ENCODE results near the gene SP5. TPM values are rescaled to one million over a fixed set of nuclear protein-coding genes. Genes with fewer than 3 reads are reported as not detected.

Gene SP5
- total and polyA plus RNA-seq, 2 experiments from 2014 or later: not detected

DNA sequence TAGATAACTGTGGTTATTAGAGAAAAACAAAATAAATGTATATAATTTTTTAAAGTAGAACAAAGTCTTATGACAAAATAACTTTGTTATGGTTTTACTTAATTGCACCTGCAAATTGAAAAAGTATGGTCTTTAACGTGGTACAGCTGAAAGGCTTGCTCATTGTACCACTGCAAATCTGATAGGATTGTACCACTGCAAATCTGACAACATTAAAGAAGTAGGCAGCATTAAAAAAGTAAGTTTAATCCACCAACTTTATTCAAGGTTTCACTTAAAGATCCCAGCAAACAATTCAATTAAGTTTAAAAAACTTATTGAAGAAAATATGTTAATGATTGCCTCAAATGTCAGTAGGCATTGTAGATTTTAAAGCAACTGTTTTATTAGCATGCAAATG is 4.7 kb downstream of the SP5 start:
- WGBS, 2 experiments (ENCODE audit: low coverage in 1 of 2, low lambda C conversion rate in 2 of 2, missing lambda C conversion rate in 2 of 2): 2 to 4% methylated on average over 1 of the region's 1 CpG
- no peak for TF ChIP-seq EZH2 (IDR thresholded peaks at IDR 0.05; ENCODE audit: insufficient read depth, poor library complexity, severe bottlenecking)
- TF ChIP-seq EZH2phosphoT487 (IDR thresholded peaks at IDR 0.05; ENCODE audit: insufficient read depth, low read depth): no peak
- H3K27me3 ChIP-seq (replicated peaks; ENCODE audit: insufficient read depth): peaks cover 63% of the 10 kb centered on the region

DNA sequence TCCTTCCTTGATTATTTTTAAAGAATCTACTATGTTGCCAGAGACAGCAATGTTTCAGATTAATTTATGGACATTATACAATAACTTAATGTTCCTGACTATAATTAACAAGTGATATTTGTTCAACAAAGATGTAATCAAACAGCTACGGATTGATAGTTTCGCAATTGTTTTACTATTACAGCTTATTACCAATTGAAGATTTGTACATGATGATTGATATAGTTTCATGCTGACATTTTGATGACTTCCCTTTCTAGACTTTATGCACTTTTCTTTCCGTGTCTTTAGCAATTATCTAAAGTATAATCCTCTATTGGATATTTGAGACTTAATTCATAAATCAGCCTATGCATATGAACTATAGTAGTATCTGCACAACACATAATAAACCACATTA is 6.5 kb downstream of the SP5 start:
- in situ Hi-C loops (cut with MboI): no loop called here

More for the DNA sequence above, 4.7 kb downstream of the SP5 start:
- H3K9me2 ChIP-seq (ENCODE audit: insufficient read depth): no peaks in the 10 kb centered on the region
- H3K27ac ChIP-seq: no peak overlapping the region
- no peaks in the 10 kb centered on the region for H3K79me2 ChIP-seq (ENCODE audit: insufficient read depth)
- no peak overlapping the region for H3K9ac ChIP-seq
- no peak overlapping the region for H2AFZ ChIP-seq
- no peaks in the 10 kb centered on the region for H3K36me3 ChIP-seq (ENCODE audit: low read depth)
- DNase-seq: no peak
- no peaks in the 10 kb centered on the region for H3K9me3 ChIP-seq (ENCODE audit: low read depth)
- H4K20me1 ChIP-seq (ENCODE audit: insufficient read depth): no peaks in the 10 kb centered on the region
- H3K4me2 ChIP-seq (ENCODE audit: unreplicated experiment): no peak overlapping the region
- no peaks in the 10 kb centered on the region for H3F3A ChIP-seq (ENCODE audit: insufficient read depth)
- no peaks in the 10 kb centered on the region for H3K4me1 ChIP-seq (ENCODE audit: insufficient read depth)
- H3K4me3 ChIP-seq: no peak overlapping the region
- in situ Hi-C loops (cut with MboI): no loop called here

DNA sequence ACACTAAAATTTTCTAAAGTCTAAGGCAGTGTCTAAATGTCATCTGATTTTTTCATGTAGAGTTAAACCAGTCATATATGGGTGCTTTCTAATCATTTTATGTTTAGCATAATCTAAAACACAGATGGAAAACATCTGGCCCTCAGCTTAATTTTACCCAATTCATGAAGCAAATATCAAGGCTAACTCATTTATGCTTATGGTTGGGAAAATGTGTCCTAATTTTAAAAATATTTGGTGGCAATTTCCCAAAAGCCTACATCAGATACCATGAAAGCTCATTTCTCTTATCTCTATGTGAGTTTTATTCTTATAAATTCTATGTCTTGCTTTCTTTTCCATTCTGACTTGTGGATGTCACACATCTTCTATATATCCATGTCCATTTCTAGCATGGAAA is 7.2 kb downstream of the SP5 start:
- no peak overlapping the region for H3K4me2 ChIP-seq (ENCODE audit: unreplicated experiment)
- H4K20me1 ChIP-seq (ENCODE audit: insufficient read depth): no peaks in the 10 kb centered on the region
- no peaks in the 10 kb centered on the region for H3F3A ChIP-seq (ENCODE audit: insufficient read depth)
- H3K9me2 ChIP-seq (ENCODE audit: insufficient read depth): no peaks in the 10 kb centered on the region
- no peaks in the 10 kb centered on the region for H3K79me2 ChIP-seq (ENCODE audit: insufficient read depth)
- in situ Hi-C loops (cut with MboI): no loop called here
- no peak overlapping the region for H3K27ac ChIP-seq
- H2AFZ ChIP-seq: no peak overlapping the region
- peaks cover 39% of the 10 kb centered on the region for H3K27me3 ChIP-seq (replicated peaks; ENCODE audit: insufficient read depth)
- TF ChIP-seq EZH2 (IDR thresholded peaks at IDR 0.05; ENCODE audit: insufficient read depth, poor library complexity, severe bottlenecking) (no peak), EZH2phosphoT487 (IDR thresholded peaks at IDR 0.05; ENCODE audit: insufficient read depth, low read depth) (no peak)
- no peaks in the 10 kb centered on the region for H3K9me3 ChIP-seq (ENCODE audit: low read depth)
- H3K4me3 ChIP-seq: no peak overlapping the region
- H3K9ac ChIP-seq: no peak overlapping the region
- no peaks in the 10 kb centered on the region for H3K4me1 ChIP-seq (ENCODE audit: insufficient read depth)
- H3K36me3 ChIP-seq (ENCODE audit: low read depth): no peaks in the 10 kb centered on the region
- no peak for DNase-seq

More for the DNA sequence above, 6.5 kb downstream of the SP5 start:
- H3K27ac ChIP-seq: no peak overlapping the region
- H3K36me3 ChIP-seq (ENCODE audit: low read depth): no peaks in the 10 kb centered on the region
- H3K4me2 ChIP-seq (ENCODE audit: unreplicated experiment): no peak overlapping the region
- H3K9me3 ChIP-seq (ENCODE audit: low read depth): no peaks in the 10 kb centered on the region
- no peaks in the 10 kb centered on the region for H3K79me2 ChIP-seq (ENCODE audit: insufficient read depth)
- DNase-seq: no peak
- no peak overlapping the region for H3K4me3 ChIP-seq
- no peak overlapping the region for H3K9ac ChIP-seq
- H4K20me1 ChIP-seq (ENCODE audit: insufficient read depth): no peaks in the 10 kb centered on the region
- H3K4me1 ChIP-seq (ENCODE audit: insufficient read depth): no peaks in the 10 kb centered on the region
- TF ChIP-seq EZH2 (IDR thresholded peaks at IDR 0.05; ENCODE audit: insufficient read depth, poor library complexity, severe bottlenecking) (no peak), EZH2phosphoT487 (IDR thresholded peaks at IDR 0.05; ENCODE audit: insufficient read depth, low read depth) (no peak)
- peaks cover 44% of the 10 kb centered on the region for H3K27me3 ChIP-seq (replicated peaks; ENCODE audit: insufficient read depth)
- H3K9me2 ChIP-seq (ENCODE audit: insufficient read depth): no peaks in the 10 kb centered on the region
- 33 to 35% methylated on average over 3 of the region's 3 CpGs for WGBS, 2 experiments (ENCODE audit: low coverage in 1 of 2, low lambda C conversion rate in 2 of 2, missing lambda C conversion rate in 2 of 2)
- no peaks in the 10 kb centered on the region for H3F3A ChIP-seq (ENCODE audit: insufficient read depth)
- H2AFZ ChIP-seq: no peak overlapping the region

DNA sequence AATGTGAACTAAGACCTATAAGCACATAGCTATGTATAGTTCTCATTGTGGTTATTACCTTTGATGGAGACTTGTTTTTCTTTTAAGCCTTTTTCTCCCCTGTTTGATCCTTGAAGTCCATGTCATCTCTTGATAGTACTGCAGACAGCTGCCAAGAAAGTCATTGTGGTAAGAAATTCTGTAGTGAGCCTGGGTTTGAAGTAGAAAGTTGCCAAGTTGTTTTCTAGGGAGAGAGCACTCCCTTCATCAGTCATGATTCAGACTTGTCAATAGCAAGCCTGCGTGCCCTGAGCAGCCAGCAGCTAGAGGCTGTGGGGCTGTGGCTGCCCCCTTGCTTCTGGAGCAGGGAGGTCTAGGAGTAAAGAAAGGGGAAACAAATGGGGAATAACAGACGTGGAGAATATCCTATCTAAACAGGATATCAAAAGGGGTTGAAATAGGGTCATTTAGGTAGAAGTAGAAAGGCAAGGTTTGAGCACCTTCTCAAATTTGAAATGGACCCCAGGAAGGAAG is 8.4 kb downstream of the SP5 start:
- TF ChIP-seq EZH2phosphoT487 (IDR thresholded peaks at IDR 0.05; ENCODE audit: insufficient read depth, low read depth): no peak
- DNase-seq: no peak
- WGBS, 2 experiments (ENCODE audit: low coverage in 1 of 2, low lambda C conversion rate in 2 of 2, missing lambda C conversion rate in 2 of 2): 44 to 49% methylated on average over 2 of the region's 2 CpGs
- Histone ChIP-seq H3K27ac (no peak overlapping the region), H3K4me2 (ENCODE audit: unreplicated experiment) (no peak overlapping the region), H3K4me3 (no peak overlapping the region), H2AFZ (no peak overlapping the region), H3K79me2 (ENCODE audit: insufficient read depth) (no peaks in the 10 kb centered on the region), H3K36me3 (ENCODE audit: low read depth) (no peaks in the 10 kb centered on the region), H3K9me3 (ENCODE audit: low read depth) (no peaks in the 10 kb centered on the region), H3K9me2 (ENCODE audit: insufficient read depth) (no peaks in the 10 kb centered on the region), H3K9ac (no peak overlapping the region), H4K20me1 (ENCODE audit: insufficient read depth) (no peaks in the 10 kb centered on the region), H3K27me3 (replicated peaks; ENCODE audit: insufficient read depth) (peaks cover 27% of the 10 kb centered on the region), H3F3A (ENCODE audit: insufficient read depth) (no peaks in the 10 kb centered on the region), H3K4me1 (ENCODE audit: insufficient read depth) (no peaks in the 10 kb centered on the region)
- in situ Hi-C loops (cut with MboI): no loop called here

Measured in GM23248 (cell line).